Activated T-cell treated with anti-CD3 and anti-CD28 coated beads for 1 hour (primary cell): ENCODE data around the gene PPP2R1B.
"Not testable (repeated sequence)": the region's sequence is repeated elsewhere in the genome, so short reads cannot be mapped to it uniquely, and the experiment has no call there.

Source experiments
- DNase-seq: peaks from one replicate; pipeline ENCODE4 v3.0.0-alpha.2; 2020; ENCODE audit warnings: low read depth

Gene PPP2R1B

DNA sequence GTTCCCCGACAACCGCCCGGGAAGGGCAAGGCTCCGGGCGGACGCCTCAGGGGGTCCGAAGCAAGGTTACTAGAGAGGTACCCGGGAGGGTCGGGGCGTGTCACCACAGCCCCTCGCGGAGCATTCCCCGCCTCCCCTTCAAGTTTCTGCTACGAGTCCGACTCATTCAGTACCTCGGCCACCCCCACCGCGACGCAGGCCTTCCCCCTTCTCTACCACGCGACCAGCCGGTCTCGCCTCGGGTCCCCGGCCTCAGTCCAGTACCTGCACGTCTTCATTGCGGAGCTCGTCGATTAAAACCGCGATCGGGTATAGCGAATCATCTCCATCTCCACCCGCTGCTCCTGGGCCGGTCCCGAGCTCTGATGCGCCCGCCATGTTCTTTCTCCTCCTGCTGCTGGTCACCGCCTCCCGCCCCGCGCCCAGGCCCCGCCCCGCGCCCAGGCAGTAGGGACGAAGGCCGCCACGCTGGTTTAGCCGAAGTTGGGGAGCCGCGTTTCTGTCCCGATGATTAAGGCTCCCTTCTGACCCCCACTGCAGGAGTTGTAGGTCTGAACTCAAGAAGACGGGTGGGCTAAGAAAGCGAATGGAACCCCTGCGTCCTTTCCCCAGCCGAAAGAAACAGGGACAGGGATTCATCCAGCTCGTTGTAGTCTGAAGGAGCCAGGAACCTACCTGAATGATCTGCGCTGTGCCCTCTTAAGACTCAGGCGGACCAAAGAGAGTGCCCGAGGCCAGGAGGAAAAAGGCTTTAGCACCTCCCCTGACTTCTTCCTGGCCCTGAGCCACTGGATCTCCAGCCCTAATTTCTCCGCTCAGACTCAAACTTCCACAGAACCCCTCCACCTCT, at the start of gene PPP2R1B:
PPP2R1B (minus strand) TSS at position 406 of the 850 bp plus-strand sequence; CDS start at position 378, 28 bp downstream.
- DNase-seq = peak; percentile 58

DNA sequence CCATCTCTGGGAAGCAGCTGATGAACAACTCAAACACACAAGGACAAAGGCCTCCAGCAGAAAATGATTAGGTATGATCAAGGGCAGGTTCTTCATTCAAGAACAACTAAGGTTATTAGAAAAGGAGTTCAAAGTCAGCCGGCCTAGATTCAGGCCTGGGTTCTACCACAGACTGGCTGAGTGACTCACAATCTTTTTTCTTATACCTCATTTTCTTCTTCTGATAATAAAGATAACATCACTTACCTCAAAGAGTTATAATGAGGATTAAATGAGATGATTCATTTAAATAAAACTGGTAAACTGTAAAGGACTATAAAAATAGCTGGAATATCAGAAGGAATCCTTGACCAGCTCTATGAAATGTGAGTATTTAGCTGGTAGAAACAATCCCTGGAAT, 49.3 kb upstream of the PPP2R1B start:
- no peak for DNase-seq

GRCh38 chr11:111814557-111815320, 48.5 kb upstream of the PPP2R1B start:
- no peak for DNase-seq

DNA sequence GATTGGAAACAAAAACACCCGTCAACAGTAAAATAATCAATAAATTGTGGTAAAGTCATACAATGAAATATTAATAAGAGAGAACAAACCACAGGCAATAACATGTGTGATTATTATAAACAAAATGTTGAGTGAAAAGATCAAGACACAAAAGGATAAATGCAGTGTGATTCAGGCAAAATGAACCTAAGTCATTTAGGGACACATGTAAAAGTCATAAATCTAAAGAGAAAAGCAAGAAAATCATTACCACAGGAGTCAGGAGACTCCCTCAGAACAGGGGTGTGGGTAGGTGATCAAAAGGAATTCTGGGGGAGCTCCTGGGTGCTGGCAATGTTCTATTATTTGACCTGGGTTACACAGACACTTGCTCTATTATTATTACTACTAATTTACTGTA, 47.9 kb upstream of the PPP2R1B start:
- DNase-seq = no peak

DNA sequence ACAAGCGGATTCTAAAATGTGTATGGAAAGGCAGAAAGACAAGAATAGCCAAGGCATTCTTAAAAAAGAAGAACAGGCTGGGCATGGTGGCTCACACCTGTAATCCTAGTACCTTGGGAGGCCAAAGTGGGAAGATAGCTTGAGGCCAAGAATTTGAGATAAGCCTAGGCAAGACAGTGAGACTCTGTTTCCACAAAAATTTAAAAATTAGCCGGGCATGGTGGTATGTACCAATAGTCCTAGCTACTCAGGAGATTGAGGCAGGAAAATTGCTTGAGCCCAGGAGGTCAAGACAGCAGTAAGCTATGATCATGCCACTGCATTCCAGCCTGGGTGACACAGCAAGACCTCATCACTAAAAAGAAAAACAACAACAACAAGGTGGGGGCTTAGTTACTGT, 46.0 kb upstream of the PPP2R1B start:
- no peak for DNase-seq

- DNase-seq = no peak
Observed at GRCh38 chr11:111811445-111811844, 45.3 kb upstream of the PPP2R1B start.

GRCh38 chr11:111808834-111809233, 42.6 kb upstream of the PPP2R1B start:
- no peak for DNase-seq

DNA sequence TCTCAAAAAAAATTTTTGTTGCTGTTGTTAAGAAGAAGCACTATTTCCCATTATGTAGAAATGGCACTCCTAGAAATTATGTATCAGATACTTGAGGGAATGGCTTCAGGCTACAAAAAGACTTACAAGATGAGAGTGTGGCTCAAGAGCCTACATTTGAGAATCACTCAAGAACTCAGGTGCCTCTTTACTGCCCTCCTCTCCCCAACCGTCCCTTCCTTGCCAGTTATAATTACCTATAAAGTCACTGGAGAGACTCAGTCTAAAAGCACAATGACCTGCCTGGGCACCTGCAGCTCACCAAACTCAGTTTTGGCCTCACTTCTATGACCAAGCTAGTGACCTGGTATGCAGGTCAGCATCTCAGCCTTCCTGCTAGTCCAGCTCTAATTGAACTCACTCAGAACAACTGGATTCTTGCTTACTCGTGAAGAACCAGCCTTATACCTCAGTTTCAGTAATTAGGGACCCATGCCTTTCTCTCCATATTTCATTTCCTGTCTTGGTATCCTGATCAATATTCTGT, 41.9 kb upstream of the PPP2R1B start:
- no peak for DNase-seq

DNA sequence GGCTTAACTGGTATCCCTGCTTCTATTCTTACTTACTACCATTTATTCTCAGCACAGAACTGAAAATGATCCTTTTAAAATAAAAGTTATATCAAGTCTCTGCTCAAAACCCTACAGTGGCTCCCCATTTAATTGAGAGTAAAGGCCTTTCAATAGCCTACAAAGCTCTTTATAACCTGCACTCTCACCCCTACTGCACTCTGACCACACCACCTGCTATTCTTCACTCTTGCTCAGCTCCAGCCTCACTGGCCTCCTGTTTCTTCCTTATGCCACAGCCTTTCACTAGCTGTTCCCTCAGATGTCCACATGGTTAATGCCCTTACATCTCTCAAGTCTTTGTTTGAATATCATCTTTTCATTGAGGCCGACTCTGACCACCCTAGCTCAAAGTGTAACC, 40.9 kb upstream of the PPP2R1B start:
- DNase-seq = no peak

DNA sequence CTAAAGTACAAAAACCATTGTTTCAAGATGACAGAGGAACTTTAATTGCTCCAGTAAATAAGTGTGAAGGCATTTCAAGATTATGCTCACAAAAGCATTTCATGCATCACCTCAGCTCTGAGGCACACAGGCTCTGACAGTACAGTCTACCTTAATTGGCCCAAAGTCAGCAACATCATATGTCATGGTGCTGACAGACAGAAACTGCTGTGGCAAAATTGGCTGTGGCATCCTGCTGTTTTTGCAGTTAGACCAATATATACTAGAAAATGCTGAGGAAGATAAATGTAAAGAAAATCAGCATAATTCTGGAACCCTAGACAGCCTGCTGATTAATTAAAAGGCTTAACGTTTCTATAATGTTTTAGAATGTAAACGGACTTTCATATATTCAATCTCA, 34.9 kb upstream of the PPP2R1B start:
- DNase-seq = no peak

DNA sequence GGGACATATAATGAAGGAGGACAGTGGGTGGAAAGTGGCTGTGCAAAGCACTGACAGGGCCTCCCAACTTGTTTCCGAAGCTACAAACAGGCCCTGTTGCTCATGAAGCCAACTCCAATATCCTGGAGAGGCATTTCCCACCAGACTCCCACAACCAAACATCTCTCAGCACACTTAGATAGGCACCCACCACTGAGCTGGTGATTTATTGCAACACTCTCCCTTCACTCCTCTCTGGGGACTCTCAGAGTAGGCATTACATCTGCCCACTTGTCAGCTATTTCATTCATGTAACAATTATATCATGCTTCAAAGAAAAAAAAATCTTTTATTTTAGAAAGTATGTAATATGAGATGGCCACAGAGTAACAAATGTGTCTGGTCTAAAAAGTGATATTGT, 32.1 kb upstream of the PPP2R1B start:
- DNase-seq = no peak

- no peak for DNase-seq
Observed at GRCh38 chr11:111797145-111797581, 31.0 kb upstream of the PPP2R1B start.

DNA sequence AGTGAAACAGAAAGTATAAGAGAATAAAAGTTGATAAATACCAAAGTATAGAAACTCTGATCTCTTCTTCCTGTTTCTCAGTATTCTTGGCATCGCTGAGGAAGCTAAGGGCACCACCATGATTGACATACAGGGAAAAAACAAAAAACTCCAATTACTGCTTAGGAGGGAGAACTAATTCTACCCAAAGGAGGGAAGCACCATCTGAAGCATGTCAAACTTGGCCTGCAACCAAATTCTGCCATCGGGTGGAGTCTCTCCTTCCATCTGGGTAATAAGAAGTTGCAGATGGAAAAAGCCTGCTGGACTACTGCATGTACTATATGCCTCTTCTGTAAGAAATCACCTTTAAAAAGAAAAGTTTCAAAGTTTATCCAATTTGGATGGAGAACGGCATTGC, 30.5 kb upstream of the PPP2R1B start:
- DNase-seq = no peak

GRCh38 chr11:111795334-111795985, 29.3 kb upstream of the PPP2R1B start:
- DNase-seq = no peak

- no peak for DNase-seq
Observed at GRCh38 chr11:111793863-111794262, 27.7 kb upstream of the PPP2R1B start.

DNA sequence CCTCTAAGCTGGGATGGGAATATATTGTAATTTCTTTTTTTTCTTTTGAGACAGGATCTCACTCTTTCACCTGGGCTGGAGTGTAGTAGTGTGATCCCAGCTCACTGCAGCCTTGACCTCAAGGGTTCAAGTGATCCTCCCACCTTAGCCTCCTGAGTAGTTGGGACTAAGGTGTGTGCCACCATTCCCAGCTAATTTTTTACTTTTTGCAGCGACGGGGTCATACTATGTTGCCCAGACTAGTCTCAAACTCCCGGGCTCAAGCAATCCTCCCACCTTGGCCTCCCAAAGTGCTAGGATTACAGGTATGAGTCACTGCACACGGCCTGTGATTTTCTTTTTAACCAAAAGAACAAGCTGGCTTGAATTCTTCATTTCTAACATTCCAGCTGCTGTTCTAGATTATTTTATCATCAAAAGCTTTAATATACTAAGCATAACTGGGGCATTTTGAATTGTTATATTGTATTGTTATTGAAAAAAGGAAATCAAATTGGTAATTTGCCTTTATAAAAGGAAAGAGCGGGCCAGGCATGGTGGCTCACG, 26.8 kb upstream of the PPP2R1B start:
- no peak for DNase-seq

DNA sequence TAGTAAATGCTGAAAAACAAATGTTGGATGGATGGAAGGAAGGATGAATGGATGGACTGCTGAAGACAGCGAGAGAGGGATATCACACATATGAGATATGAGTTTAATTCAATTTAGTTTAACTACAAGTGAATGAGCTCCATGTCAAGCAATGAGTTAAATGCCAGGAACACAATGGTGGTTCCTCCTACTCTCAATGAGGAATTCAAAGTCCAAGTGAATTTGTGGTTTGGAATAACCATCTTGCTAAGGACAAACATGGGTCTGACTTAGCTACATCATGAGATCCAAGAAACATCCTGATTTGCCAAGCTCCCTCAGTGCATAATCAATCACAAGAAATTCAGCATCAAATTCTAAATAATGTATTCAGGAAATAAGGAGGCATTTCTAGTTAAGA, 26.1 kb upstream of the PPP2R1B start:
- DNase-seq = no peak

GRCh38 chr11:111788464-111788863, 22.3 kb upstream of the PPP2R1B start:
- DNase-seq = no peak

GRCh38 chr11:111788051-111788450, 21.9 kb upstream of the PPP2R1B start:
- no peak for DNase-seq

GRCh38 chr11:111785886-111786412, 19.8 kb upstream of the PPP2R1B start:
- no peak for DNase-seq

DNA sequence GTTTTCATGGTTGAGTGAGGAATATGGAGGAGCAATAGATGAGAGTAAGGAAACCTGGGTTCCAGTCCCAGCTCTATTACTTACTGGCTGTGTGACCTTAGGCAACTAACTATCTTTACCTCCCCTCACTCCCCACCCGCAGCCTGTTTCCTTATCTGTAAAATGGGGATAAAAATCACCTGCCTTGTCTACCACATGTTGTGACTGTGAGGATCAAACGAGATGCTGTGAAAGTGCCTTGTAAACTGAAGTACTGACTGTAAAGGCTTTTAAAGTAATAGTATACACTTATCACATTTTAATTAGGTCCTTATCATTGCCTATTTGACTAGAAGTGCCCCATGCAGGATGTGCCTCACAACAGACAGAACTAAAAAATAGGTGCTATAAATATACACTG, 18.9 kb upstream of the PPP2R1B start:
- DNase-seq = no peak

- DNase-seq = not testable (repeated sequence)
Observed at GRCh38 chr11:111784311-111784710, 18.1 kb upstream of the PPP2R1B start.
